T-cell (primary cell): Measurements from ENCODE around the gene USH1G. TPM values are rescaled to one million over a fixed set of nuclear protein-coding genes. Genes with fewer than 3 reads are reported as not detected.
"Not testable (repeated sequence)": the region's sequence is repeated elsewhere in the genome, so short reads cannot be mapped to it uniquely, and the experiment has no call there.

ENCODE experiments used
- ATAC-seq, 4 experiments: fragments of 200-7000 bp in 3 of 4; fragments of 150-1000 bp in 1 of 4; cut with Tn5 transposase; replicated peaks in 1 of 4; 1 replicate in 3 of 4; 2 replicates in 1 of 4; pipeline ENCODE4 v1.10.0; 2021; ENCODE audit warnings: moderate library complexity in 3 of 4, mild to moderate bottlenecking in 2 of 4, moderate number of reproducible peaks in 1 of 4
- CTCF ChIA-PET, 2 donors: fragments of 300-600 bp; sonication (Branson Sonifier 250); formaldehyde crosslinking; loops; one replicate each; lab custom pipeline; 2022; ENCODE audit warnings: antibody characterized with exemption in 2 of 2; lab: Charles Lee
- POLR2A ChIA-PET, 2 donors: fragments of 300-600 bp; sonication (Branson Sonifier 250); formaldehyde crosslinking; loops; one replicate each; lab custom pipeline; 2022; ENCODE audit warnings: antibody characterized with exemption in 2 of 2; lab: Charles Lee
- DNase-seq, 35 experiments: peaks; one replicate each; pipeline versions ENCODE4 v3.0.0 to v3.0.0-alpha.2; 2013 to 2023
- H3K27ac ChIP-seq: one replicate; pipeline ENCODE4 v1.5.1; 2013; ENCODE audit warnings: low read length
- H3K27me3 ChIP-seq, 2 experiments: replicated peaks in 1 of 2; 1 replicate in 1 of 2; 2 replicates in 1 of 2; pipeline versions ENCODE4 v1.6.1 to v1.7.0; 2013; ENCODE audit warnings: low read length in 1 of 2, mixed read lengths in 1 of 2; ENCODE audit not compliant: control insufficient read depth in 2 of 2, insufficient read depth in 2 of 2; ENCODE audit errors: extremely low read depth in 1 of 2
- H3K36me3 ChIP-seq, 2 donors: 1 replicate in 1 of 2; 2 replicates in 1 of 2; pipeline versions ENCODE4 v1.6.1 to v1.7.0; 2013; ENCODE audit warnings: low read length in 1 of 2; ENCODE audit not compliant: control insufficient read depth in 2 of 2, insufficient read depth in 1 of 2; ENCODE audit errors: extremely low read depth in 1 of 2
- H3K4me1 ChIP-seq, 2 experiments: 1 replicate in 1 of 2; 2 replicates in 1 of 2; pipeline versions ENCODE4 v1.6.1 to v1.7.0; 2013; ENCODE audit warnings: low read length in 2 of 2, mixed read lengths in 1 of 2; ENCODE audit not compliant: insufficient read depth in 2 of 2, control insufficient read depth in 1 of 2; ENCODE audit errors: extremely low read depth in 1 of 2
- H3K4me3 ChIP-seq, 2 donors: 1 replicate in 1 of 2; 2 replicates in 1 of 2; pipeline versions ENCODE4 v1.5.1 to v1.7.0; 2013; ENCODE audit warnings: mild to moderate bottlenecking in 2 of 2, low read length in 1 of 2, moderate library complexity in 1 of 2; ENCODE audit not compliant: control insufficient read depth in 1 of 2; ENCODE audit errors: extremely low read depth in 1 of 2
- H3K9me3 ChIP-seq: 2 replicates; pipeline ENCODE4 v1.7.0; 2013
- H3K27ac Mint-ChIP-seq, 2 donors: one replicate each; pipeline ENCODE4 v1.8.0; 2020 to 2021; ENCODE audit warnings: mild to moderate bottlenecking in 2 of 2, mixed read lengths in 2 of 2
- H3K27me3 Mint-ChIP-seq, 2 donors: one replicate each; pipeline ENCODE4 v1.8.0; 2021 to 2022; ENCODE audit warnings: mixed read lengths in 2 of 2
- H3K36me3 Mint-ChIP-seq: one replicate; pipeline ENCODE4 v1.8.0; 2021; ENCODE audit warnings: mixed read lengths
- H3K4me1 Mint-ChIP-seq, 3 donors: one replicate each; pipeline ENCODE4 v1.8.0; 2020 to 2022; ENCODE audit warnings: mixed read lengths in 3 of 3, mild to moderate bottlenecking in 1 of 3
- H3K4me3 Mint-ChIP-seq, 3 donors: one replicate each; pipeline ENCODE4 v1.8.0; 2020 to 2022; ENCODE audit warnings: mild to moderate bottlenecking in 3 of 3, mixed read lengths in 3 of 3, moderate library complexity in 3 of 3
- H3K9me3 Mint-ChIP-seq, 3 donors: one replicate each; pipeline ENCODE4 v1.8.0; 2020 to 2022; ENCODE audit warnings: mixed read lengths in 3 of 3
- WGBS: methylation state at CpG from one replicate; pipeline ENCODE4 v1.1.5; 2013; ENCODE audit warnings: missing lambda C conversion rate; ENCODE audit not compliant: insufficient coverage; 5-methylcytosine and 5-hydroxymethylcytosine counted together
- total RNA-seq, 35 experiments: library from RNA in 6 of 35; stranded (reverse) in 6 of 35; fragments of 120-200 nt in 1 of 35; gene quantifications; one replicate each; pipeline versions ENCODE4 v1.2.1 to v1.2.4 and lab custom pipeline; 2013 to 2026

Gene USH1G
- total RNA-seq, 5 donors from 2014 or later (not counting 1 experiment from before 2014, with no cell fraction given) = not detected

- H3K27ac Mint-ChIP-seq = no peak overlapping the region
- H3K27me3 Mint-ChIP-seq = peaks cover 16 to 39% of the 10 kb centered on the region in 2 donors
- no peak for ATAC-seq
- H3K36me3 Mint-ChIP-seq = no peaks in the 10 kb centered on the region
- H3K9me3 Mint-ChIP-seq = no peaks in the 10 kb centered on the region
- peaks cover 0 to 2% (median 2%) of the 10 kb centered on the region in 3 donors for H3K4me1 Mint-ChIP-seq
- Histone ChIP-seq H3K9me3 (no peaks in the 10 kb centered on the region), H3K27me3 (peaks cover 0 to 62% of the 10 kb centered on the region in 2 experiments), H3K27ac (no peak overlapping the region), H3K36me3 (no peaks in the 10 kb centered on the region), H3K4me3 (no peak overlapping the region), H3K4me1 (peaks cover 0 to 5% of the 10 kb centered on the region in 2 experiments)
- no peak overlapping the region for H3K4me3 Mint-ChIP-seq
- no peak for DNase-seq
- WGBS = 73% methylated on average over 11 of the region's 13 CpGs
- POLR2A ChIA-PET = no interaction called here
- CTCF ChIA-PET = interaction anchor here in 1 of 2 donors (0.6 kb wide), 1 partner anchor 127 kb away, joined by 3 read pairs; no protein-coding TSS in a partner anchor
These were observed 6.8 kb downstream of the USH1G start for GRCh38 chr17:74916136-74916850.

- H3K4me1 Mint-ChIP-seq, H3K27ac ChIP-seq, H3K4me3 Mint-ChIP-seq, H3K36me3 Mint-ChIP-seq, H3K4me1 ChIP-seq, H3K4me3 ChIP-seq, POLR2A ChIA-PET, DNase-seq, H3K9me3 Mint-ChIP-seq, H3K36me3 ChIP-seq, CTCF ChIA-PET, ATAC-seq, H3K9me3 ChIP-seq, H3K27ac Mint-ChIP-seq, H3K27me3 Mint-ChIP-seq: not testable (repeated sequence)
- WGBS = 78% methylated on average over 7 of the region's 8 CpGs
- peaks cover 0 to 16% of the 10 kb centered on the region in 2 experiments for H3K27me3 ChIP-seq
These were observed 11.6 kb downstream of the USH1G start for GRCh38 chr17:74911423-74911822.

- H3K27me3 Mint-ChIP-seq, H3K36me3 ChIP-seq, H3K27me3 ChIP-seq, H3K9me3 Mint-ChIP-seq, H3K27ac ChIP-seq, POLR2A ChIA-PET, H3K36me3 Mint-ChIP-seq, ATAC-seq, H3K4me3 Mint-ChIP-seq, DNase-seq, H3K27ac Mint-ChIP-seq, H3K4me3 ChIP-seq, H3K4me1 ChIP-seq, H3K9me3 ChIP-seq, H3K4me1 Mint-ChIP-seq: not testable (repeated sequence)
- CTCF ChIA-PET = interaction anchor here in 1 of 2 donors (0.7 kb wide), 1 partner anchor 1959 kb away, joined by 3 read pairs; the partner anchor contains the start of gene MGAT5B
- 79% methylated on average over 4 of the region's 4 CpGs for WGBS
These were observed 14.0 kb downstream of the USH1G start for GRCh38 chr17:74909097-74909496.

GRCh38 chr17:74907012-74907411 is 16.0 kb downstream of the USH1G start:
- H3K27me3 Mint-ChIP-seq = peaks cover 3 to 15% of the 10 kb centered on the region in 2 donors
- H3K9me3 ChIP-seq = no peaks in the 10 kb centered on the region
- H3K4me1 ChIP-seq = no peaks in the 10 kb centered on the region
- no peak overlapping the region for H3K4me3 ChIP-seq
- ATAC-seq (no peak), DNase-seq (no peak)
- peaks cover 0 to 28% of the 10 kb centered on the region in 2 experiments for H3K27me3 ChIP-seq
- ChIA-PET CTCF (no interaction called here), POLR2A (no interaction called here)
- H3K27ac ChIP-seq = no peak overlapping the region
- 97% methylated on average over 34 of the region's 34 CpGs for WGBS
- no peaks in the 10 kb centered on the region for H3K9me3 Mint-ChIP-seq
- no peaks in the 10 kb centered on the region for H3K36me3 ChIP-seq
- no peak overlapping the region for H3K4me3 Mint-ChIP-seq
- no peak overlapping the region for H3K27ac Mint-ChIP-seq
- no peaks in the 10 kb centered on the region for H3K36me3 Mint-ChIP-seq
- H3K4me1 Mint-ChIP-seq = peaks cover 0 to 2% (median 0%) of the 10 kb centered on the region in 3 donors

GRCh38 chr17:74906214-74906793 is 16.8 kb downstream of the USH1G start:
- H3K27me3 Mint-ChIP-seq = peaks cover 3 to 17% of the 10 kb centered on the region in 2 donors
- ChIA-PET POLR2A (interaction anchor here in 1 of 2 donors (0.6 kb wide), 1 partner anchor 517 kb away, joined by 7 read pairs; no protein-coding TSS in a partner anchor), CTCF (interaction anchor here in 1 of 2 donors (0.6 kb wide), 1 partner anchor 607 kb away, joined by 5 read pairs; no protein-coding TSS in a partner anchor)
- 100% methylated on average over 1 of the region's 6 CpGs for WGBS
- not testable (repeated sequence) for H3K4me1 Mint-ChIP-seq, DNase-seq, H3K9me3 ChIP-seq, H3K4me3 ChIP-seq, H3K27ac ChIP-seq, H3K9me3 Mint-ChIP-seq, H3K36me3 ChIP-seq, H3K4me1 ChIP-seq, H3K4me3 Mint-ChIP-seq, ATAC-seq, H3K36me3 Mint-ChIP-seq, H3K27ac Mint-ChIP-seq
- H3K27me3 ChIP-seq = peaks cover 0 to 34% of the 10 kb centered on the region in 2 experiments

GRCh38 chr17:74904687-74905409 is 18.2 kb downstream of the USH1G start:
- H3K4me1 ChIP-seq = no peaks in the 10 kb centered on the region
- H3K36me3 ChIP-seq = no peaks in the 10 kb centered on the region
- Mint-ChIP-seq H3K27ac (no peak overlapping the region), H3K36me3 (no peaks in the 10 kb centered on the region), H3K9me3 (no peaks in the 10 kb centered on the region), H3K4me3 (no peak overlapping the region), H3K4me1 (peaks cover 0 to 2% (median 0%) of the 10 kb centered on the region in 3 donors), H3K27me3 (peaks cover 0 to 19% of the 10 kb centered on the region in 2 donors)
- no peak overlapping the region for H3K27ac ChIP-seq
- ATAC-seq (no peak), DNase-seq (no peak)
- no peaks in the 10 kb centered on the region for H3K9me3 ChIP-seq
- no peak overlapping the region for H3K4me3 ChIP-seq
- H3K27me3 ChIP-seq = peaks cover 0 to 44% of the 10 kb centered on the region in 2 experiments
- WGBS = 88% methylated on average over 3 of the region's 7 CpGs
- ChIA-PET POLR2A (no interaction called here), CTCF (no interaction called here)
